Stimulated activated naive CD8-positive, alpha-beta T cell treated with anti-CD3 and anti-CD28 coated beads, Interleukin-15, Interleukin-2, amounts not matched to agents 100 U/mL and 50 U/mL, for 24 hours (primary cell): ENCODE results near the gene FER.
"Not testable (repeated sequence)": the region's sequence is repeated elsewhere in the genome, so short reads cannot be mapped to it uniquely, and the experiment has no call there.

Experiments
- ATAC-seq: fragments of 150-1000 bp; cut with Tn5 transposase; one replicate; pipeline ENCODE4 v1.10.0; 2021
- DNase-seq: peaks from one replicate; pipeline ENCODE4 v3.0.0; 2021

Gene FER

DNA sequence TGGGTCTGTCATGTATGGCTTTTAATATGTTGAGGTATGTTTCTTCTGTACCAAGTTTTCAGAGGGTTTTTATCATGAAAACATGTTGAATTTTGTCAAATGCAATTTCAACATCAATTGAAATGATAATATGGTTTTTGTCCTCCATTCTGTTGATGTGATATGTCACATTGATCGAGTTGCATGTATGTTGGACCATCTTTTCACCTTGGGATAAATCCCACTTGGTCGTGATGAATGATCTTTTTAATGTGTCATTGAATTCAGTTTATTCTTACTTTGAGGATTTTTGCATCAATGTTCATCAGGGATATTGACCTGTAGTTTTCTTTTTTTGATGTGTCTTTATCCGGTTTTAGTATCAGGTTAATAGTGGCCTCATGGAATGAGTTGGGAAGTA lies 373.5 kb downstream of the FER start:
- no peak for DNase-seq
- no peak for ATAC-seq

DNA sequence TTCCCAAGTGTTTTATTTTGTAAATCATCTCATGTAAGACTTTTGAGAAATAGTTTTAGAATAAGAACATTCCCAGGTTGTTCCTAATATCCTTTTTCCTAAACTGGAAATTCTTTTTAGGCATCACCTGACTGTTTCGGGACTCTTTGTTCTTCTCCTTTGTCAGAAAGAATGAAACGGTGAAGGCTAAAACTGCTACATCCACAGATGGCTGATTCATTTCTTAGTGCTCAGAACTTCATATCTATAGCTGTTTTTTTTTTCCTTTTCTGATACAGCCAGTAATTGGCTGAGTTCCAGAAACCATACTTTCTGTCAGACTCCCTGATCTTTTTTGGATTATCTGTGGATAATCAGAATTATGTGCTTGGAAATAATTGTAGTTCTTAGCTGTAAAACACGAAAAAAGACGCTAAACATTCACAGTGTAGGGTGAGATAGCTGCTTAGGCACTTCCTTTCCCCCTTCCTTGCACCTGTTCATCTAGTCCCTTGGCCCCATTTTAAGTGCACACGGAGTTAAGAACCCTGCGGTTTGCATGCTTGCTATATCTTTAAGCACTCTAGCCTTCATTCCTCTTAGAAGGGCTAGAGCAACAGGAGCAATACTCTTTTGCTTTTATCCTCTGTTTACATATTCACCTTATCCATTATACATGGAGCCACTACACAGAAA lies 378.2 kb downstream of the FER start:
- ATAC-seq, result no peak
- no peak for DNase-seq

DNA sequence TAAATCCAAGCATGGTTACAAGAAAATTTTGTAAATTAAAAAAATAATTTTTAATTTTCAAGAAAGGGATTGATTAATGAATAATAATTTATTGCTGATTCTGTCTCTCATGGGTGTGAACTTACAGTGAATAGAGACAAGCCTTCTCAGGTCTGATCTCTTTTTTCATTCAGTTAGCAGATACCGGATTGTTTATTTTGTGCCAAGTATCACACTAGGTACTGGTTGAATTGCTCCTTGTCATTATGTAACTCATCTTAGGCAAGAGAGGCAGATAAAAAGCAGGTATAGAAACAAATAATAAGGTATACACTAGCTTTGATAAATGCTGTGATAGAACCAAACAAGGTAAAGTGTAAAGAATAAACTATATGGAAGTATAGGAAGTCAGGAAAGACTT lies 378.8 kb downstream of the FER start:
- ATAC-seq (no peak), DNase-seq (no peak)

DNA sequence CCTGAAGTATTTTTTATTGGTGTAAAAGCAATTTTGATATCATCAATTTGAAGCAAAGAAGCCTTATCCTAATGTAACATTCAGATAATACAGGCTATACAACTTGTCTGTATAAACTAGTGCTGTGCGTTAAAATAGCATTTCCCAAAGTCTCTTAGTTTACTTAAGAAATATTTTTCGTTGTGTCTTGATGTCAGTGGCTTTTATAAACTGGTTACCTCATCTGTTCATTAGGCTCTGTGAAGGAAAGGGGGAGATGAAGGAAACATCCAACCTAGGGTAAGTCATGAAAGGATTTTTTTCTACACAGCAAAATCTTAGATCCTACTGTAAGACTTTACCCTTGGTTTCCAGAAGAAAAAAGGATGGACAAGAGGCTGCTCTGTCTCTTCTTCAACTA lies 389.2 kb downstream of the FER start:
- DNase-seq (no peak), ATAC-seq (no peak)

DNA sequence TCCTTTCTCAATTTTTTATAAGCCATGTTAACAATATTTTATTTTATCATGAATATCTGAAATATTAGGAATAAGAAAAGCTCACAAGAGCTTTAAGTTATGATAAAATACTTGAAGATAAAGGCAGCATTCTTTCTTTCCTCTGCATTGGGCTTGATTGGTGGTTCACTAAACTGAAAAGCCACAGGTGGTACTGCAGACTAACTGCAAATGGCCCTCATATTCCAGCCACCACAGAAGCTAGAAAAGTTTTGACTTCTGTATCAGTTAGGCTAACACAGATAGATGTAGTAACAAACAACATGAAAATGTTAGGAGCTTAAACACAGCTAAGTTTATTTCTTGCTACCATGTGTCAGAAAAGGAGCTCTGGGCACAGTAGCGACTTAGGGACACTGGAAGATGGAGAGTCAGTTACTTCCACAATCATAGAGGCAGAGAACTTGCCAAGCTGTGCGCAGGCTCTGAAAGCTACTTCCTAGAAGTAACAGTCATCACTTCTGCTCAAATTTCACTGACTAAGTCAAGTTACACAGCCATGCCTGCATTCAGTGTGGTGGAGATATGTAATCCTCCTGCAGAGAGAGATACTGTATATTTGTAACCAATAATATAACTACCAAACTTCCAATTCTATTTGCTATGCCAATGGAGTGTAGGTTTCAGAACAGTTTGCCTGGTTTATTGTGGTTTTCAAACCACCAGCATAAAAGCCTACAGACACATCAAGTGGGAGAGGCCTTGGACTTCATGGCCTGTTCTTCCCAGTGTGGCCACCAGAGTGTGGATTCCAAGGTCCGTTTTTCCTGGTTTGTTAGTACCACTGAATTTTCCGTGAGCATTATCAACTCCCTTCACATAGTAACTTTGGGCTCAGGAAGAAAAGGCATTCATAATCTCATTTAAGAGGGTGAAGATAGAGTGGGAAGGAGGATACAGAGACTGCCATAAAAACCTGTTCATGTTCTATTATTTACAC lies 393.8 kb downstream of the FER start:
- DNase-seq, result no peak
- no peak for ATAC-seq

DNA sequence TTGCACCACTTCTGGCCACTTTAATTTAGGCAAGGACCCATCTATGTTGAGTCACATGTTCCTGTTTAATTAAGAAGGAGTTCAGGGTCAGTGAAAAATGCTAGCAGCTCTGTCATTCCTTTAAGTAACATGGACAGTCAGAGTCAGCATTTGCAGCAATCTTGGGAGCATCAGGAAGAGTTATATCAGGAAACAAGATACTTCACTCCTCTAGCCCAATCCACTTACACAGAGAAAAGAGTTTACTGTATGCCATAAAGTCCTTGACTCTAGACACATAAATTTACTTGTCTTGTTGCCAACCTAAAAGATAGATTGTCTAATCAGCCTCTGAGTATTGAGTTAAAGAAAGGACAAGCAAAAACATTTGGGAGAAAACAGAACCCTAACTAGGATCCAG lies 395.3 kb downstream of the FER start:
- DNase-seq (no peak), ATAC-seq (no peak)

DNA sequence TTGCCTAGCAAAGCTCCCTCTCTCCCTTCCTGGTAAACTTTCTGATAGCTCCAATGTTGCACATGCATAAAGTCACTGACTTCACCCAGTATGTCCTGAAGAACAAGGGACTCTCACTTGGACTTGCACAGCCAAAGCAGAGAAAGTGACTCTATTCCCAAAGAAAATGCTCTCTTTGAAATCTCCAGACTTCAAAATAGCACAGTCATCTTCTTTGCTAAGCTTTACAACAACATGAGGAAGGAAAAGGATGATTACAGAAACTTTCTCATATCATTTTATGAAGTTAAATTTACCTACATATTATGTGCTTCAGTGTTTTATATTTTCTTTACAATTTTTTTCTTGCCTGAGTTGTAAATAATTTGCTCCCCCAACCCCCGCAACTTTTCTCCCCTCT lies 397.4 kb downstream of the FER start:
- ATAC-seq, result no peak
- no peak for DNase-seq

DNA sequence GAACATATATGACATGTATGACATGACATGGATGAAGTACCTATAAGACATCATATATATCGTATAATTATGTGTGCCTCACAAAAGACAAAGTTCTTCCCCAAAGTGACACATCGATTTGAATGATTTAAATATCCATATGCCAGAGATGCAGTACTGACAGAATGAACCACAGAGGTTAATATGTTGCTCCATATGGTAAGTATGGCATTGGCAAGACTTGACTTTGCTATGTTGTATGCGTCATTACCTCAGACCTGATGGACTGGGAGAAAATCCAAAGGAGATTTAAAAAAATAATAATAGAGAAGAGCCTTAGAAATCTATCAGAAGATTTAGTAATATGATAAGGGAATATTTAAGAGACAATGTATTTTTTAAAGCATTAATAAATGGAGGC lies 398.9 kb downstream of the FER start:
- no peak for DNase-seq
- ATAC-seq, result no peak

DNA sequence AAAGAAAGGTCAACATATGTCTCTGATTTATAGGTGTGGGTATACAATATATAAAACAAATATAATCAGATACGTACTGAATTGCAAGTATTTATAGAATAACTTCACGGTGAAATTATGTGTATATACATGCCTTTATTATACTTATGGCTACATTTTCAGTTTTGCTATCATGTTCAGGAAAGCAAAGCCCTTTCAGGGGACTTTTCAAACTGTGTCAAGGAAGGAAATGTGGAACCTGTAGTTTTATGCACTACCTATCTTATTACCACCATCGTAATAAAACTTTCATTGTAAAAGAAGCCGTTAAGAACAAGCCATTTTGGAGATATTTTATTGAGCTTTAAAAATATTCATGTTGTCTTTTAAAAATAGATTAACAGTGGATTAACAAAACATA lies 404.9 kb downstream of the FER start:
- no peak for ATAC-seq

DNA sequence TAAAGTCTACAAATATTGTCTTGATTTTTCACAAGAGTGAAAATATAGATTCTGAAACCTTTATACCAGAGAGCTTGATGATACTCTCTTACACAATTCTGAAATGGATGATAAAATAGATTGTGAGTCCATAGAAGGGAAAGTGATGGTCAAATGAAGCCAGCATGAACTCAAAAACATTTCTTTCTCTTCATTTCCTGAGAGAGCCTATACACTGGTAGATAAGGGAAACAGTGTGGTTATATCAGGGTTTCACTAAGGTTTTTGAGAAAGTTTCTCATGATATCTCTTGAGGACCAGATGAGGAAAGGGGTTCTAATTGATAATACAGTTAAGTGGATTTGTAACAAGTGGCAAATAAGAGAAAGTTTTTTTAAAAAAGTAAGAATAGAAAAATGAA lies 407.9 kb downstream of the FER start:
- ATAC-seq (no peak), DNase-seq (no peak)

More for the DNA sequence above, 404.9 kb downstream of the FER start:
- no peak for DNase-seq

DNA sequence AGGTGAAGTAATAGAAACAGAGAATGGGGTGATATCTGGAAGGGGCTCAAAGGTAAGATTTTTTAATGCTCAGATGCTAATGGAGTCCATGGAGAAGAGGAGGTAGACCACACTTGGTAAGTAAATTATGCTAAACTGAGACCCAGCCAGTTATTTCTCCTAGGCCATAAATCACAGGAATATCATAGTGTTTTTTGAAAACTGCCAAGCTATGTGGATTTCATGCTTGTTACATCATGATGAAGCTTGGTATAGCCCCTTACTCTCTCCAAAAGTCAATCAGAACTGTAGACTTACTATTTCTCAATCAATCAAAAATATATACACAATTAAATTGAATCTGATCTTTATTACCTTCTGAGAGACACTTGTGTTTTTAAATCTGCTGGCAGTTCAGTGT lies 409.2 kb downstream of the FER start:
- no peak for DNase-seq
- no peak for ATAC-seq

DNA sequence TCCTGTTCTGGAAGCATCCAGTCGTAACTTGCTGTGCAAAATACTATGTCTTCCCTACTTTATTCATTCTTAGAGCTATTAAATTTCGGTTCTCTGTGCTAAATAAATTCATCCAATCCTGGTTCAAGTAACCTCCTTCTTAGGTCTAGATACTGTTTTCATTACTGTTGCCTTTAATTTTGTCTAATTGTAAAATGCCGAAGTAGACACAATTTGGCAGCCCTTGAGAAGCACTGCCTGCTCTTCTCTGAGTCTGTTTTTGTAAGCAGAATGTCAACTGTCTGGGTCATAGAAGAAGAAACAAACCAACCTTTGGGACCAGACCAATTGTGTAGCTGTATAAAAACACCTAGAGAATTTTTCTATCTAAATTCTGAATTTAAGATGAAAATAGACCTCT lies 412.8 kb downstream of the FER start:
- ATAC-seq (no peak), DNase-seq (no peak)

DNA sequence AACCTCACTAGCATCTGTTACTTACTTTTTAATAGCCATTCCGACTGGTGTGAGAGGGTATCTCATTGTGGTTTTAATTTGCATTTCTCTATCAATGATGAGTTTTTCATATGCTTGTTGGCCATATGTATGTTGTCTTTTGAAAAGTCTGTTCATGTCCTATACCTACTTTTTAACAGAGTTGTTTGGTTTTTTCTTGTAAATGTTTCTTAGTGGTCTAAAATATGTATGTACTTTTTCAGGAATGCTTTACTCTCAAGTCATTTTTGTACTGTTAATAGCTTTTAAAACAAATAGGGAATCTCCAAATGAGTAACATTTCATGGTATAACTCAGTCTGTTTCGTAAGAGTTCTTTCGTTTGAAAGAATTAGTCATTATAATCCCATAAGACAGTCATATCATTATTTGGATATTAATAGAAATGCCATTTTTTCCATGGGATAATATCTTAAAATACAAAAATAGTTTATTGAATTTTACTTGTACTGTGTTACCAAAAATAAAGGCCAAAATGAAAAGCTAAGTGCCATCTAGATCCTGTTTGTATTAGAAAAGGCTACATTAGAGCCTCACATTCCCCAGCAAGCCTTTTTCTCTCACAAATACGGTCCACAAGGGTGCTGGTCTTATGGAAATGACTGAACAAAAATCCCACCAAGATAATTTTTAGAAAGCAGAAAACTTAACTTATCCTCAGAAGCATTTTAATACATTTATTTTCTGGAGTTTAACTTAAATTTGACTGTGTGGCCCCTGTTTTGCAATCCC lies 414.4 kb downstream of the FER start:
- DNase-seq (no peak), ATAC-seq (no peak)

DNA sequence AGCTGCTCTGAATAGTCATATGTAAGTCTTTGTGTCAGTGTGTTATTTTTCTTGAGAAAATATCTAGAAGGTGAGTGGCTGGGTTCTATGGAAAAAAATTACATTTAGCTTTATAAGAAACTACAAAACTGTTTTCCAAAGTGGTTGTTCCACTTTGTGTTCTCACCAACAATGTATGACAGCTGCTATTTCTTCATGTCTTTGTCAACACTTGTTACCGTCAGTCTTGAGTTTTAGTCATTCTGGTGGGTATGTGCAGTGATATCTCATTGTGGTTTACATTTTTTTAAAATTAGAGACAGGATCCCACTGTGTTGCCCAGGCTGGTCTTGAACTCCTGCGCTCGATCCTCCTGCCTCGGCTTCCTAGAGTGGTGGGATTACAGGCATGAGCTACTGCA lies 415.6 kb downstream of the FER start:
- DNase-seq, result no peak

DNA sequence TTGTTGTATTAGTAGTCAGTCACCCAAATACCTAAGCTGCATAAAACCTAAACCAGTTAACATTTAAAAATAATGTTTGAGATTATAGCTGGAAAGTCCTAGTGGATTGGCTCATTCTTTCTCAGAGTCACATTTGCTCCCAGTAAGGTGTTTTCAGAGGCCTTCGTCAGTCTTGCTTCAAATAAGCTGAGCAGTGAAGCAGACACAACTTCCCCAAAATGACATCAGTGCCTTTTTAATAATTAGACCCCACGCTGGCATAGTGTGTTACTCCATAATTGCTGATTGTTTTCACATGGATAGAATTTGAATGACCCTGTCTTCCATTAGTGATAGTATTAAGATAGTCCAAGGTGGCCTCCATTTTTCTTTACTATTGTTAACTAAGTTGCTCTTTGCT lies 416.3 kb downstream of the FER start:
- no peak for DNase-seq
- no peak for ATAC-seq

More for the DNA sequence above, 415.6 kb downstream of the FER start:
- no peak for ATAC-seq

DNA sequence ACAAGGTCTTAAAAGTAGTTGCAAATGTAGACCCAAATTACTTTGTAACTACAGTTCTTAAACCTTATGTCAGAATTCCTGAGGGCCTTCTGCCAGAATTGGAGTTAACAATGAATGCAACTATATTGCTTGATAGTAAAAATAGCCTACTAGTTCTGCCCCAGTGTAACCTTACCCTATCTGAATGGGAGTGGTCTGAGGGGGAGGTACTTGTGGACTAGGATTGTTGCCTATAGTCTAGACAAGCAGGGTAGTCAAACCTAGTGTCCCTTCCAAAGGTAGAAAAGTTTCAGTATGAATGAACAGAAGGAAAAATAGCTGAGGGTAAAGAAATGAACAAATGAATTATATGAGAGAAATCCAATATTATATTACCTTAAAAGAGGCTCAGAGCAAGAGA lies 419.9 kb downstream of the FER start:
- ATAC-seq (no peak), DNase-seq (no peak)

DNA sequence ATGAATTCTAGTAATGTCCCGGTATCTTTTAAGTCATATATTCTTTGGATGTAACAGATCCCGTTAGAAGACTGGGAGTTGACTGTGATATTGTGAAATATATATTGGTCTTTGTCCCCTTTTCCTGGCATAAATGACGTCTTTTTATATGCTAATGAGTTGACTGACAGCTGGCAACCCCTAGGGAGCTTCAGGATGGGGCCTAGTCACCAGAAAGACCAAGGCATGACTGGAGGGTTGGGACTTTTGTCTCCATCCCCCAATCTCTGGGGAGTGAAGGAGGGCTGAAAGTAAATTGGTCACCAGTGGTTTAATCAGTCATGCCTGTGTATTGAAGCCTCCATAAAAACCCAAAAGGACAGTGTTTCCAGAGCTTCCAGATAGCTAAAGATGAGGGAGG lies 420.5 kb downstream of the FER start:
- no peak for DNase-seq
- ATAC-seq, result no peak

DNA sequence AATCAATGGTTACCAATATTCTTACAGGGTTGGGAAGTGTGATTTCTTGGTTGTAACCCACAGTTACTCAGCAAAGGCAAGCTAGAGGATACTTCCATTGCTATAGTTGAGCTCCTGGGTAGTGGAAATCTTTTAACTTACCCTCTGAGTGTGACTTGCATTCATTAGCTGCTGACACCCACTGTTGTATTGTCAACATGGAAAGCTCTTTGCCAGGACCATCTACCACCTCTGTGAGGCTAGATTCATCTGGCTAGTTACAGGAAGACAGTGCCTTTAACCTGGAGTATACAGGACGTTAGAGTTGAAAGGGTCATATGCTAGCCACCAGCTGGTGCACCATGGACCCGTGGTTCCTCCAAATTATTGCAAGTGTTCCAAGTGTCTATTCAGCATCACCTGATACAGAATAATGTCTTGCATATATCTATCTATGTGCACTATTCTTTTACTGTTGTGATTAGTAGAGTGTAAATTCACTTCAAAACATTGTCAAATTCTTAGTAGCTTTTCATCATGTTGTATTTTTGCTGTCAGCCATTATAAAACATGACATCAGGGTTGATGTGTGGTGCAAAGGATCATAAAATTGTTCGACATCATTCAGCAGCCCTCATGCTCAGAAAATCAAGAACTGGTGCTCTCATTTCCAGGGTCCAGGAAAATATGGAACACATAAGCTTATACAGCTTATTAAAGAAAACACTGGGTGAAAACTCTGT lies 423.1 kb downstream of the FER start:
- ATAC-seq (no peak), DNase-seq (no peak)

DNA sequence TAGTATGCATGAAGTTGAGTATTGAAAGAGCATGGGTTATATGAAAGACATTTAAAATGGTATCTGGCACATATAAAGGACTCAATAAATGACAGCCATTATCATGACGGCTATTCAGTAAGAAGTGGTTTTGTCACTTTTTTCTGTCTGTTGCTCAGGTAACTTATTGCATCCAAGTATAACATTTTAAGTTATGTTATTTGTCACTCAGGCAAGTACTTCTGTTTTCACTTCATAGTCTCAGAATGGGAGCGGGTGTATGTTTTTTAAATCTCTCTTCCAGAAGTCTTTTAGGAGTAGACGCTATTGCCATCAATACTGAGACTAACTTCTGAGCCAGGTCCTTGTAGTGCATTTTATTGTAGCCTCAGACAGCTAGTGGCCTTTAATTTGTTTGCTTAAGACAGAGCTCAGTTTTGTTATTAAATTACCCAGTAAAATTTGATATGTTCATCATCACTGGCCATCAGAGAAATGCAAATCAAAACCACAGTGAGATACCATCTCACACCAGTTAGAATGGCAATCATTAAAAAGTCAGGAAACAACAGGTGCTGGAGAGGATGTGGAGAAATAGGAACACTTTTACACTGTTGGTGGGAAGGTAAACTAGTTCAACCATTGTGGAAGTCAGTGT lies 423.9 kb downstream of the FER start:
- DNase-seq, ATAC-seq: not testable (repeated sequence)

DNA sequence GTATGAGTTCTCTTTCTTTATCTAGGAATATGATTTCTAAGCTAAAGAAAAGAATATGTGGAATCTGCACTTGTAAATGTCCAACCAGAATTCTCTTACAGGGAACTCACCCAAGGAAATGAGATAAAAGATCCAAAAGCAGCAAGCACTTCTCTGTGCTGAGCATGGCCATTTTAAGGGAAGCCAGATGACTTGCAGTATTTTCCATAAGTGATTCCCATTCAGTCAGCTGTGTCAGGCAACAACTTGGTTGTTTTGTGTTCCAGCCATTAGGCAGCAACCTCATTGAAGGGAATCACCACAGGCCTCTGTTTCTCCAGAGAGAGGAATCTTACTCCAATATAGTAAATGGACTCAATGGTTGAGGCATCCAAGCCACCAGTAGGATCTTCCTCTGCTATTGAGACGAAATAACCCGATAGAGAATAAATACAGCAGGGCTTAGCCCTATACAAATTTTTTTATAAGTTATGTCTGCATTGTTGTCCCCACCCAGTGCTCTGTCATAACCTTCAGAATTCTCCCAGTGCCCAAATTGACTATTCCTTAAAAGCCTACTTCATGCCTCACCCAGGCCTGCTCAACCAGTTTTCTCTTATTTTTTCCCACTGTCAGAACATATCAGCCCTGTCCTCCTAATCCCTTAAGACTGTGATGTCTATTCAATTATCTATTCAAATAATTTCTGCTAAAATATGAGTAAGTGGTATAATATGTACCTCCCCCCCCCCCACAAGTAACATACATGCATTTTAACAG lies 425.5 kb downstream of the FER start:
- no peak for DNase-seq
- ATAC-seq, result no peak

DNA sequence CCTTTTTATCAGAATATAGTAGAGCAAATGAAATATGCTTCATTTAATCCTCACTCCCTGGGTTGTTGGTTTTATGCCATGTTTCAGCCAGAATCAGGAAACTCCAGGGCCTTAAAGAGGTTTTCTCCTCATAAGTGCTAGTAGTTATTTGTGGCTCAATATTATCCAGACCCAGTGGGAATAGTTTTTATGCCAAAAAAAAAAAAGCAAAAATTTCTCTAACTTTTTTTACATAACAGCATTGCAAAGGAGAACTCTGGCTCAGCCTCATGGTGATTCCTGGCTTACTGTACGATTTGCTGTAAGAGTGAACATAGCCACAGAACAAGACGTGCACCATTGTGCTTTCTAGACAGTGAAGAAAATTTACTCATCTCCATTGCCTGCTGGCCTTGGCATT lies 429.5 kb downstream of the FER start:
- ATAC-seq (no peak), DNase-seq (no peak)
